Stimulated activated naive CD4-positive, alpha-beta T cell treated with Interleukin-2 at 50 U/mL for 16 hours (primary cell): ENCODE measurements around the gene CREB3L4.

Experiments used
- DNase-seq: peaks from one replicate; lab custom pipeline; 2025; lab: John Stamatoyannopoulos, UW

Gene CREB3L4

GRCh38 chr1:153936011-153936802 lies 31.5 kb upstream of the CREB3L4 start:
- DNase-seq: no peak

- DNase-seq: no peak
Observed at GRCh38 chr1:153937331-153937730, 30.4 kb upstream of the CREB3L4 start.

GRCh38 chr1:153938996-153939395 lies 28.7 kb upstream of the CREB3L4 start:
- no peak for DNase-seq

GRCh38 chr1:153939476-153939875 lies 28.2 kb upstream of the CREB3L4 start:
- no peak for DNase-seq

GRCh38 chr1:153940756-153941155 lies 26.9 kb upstream of the CREB3L4 start:
- no peak for DNase-seq

- DNase-seq: no peak
Observed at GRCh38 chr1:153941826-153942725, 25.6 kb upstream of the CREB3L4 start.

- no peak for DNase-seq
Observed at GRCh38 chr1:153942766-153943549, 24.7 kb upstream of the CREB3L4 start.

- no peak for DNase-seq
Observed at GRCh38 chr1:153944005-153944826, 23.5 kb upstream of the CREB3L4 start.

- no peak for DNase-seq
Observed at GRCh38 chr1:153944827-153945117, 22.9 kb upstream of the CREB3L4 start.

GRCh38 chr1:153945131-153945794 lies 22.4 kb upstream of the CREB3L4 start:
- peak; percentile 72 for DNase-seq

GRCh38 chr1:153945795-153946621 lies 21.7 kb upstream of the CREB3L4 start:
- DNase-seq: peak; percentile 67

GRCh38 chr1:153946622-153947241 lies 21.0 kb upstream of the CREB3L4 start, which contains the start of gene DENND4B:
Gene DENND4B (minus strand): TSS chr1:153946718. CDS start chr1:153944374, 2,344 bp downstream.
- DNase-seq: peak; percentile 70

GRCh38 chr1:153951183-153951582 lies 16.5 kb upstream of the CREB3L4 start:
- DNase-seq: no peak

GRCh38 chr1:153951801-153952200 lies 15.9 kb upstream of the CREB3L4 start:
- no peak for DNase-seq

- no peak for DNase-seq
Observed at GRCh38 chr1:153953859-153954365, 13.8 kb upstream of the CREB3L4 start.

- no peak for DNase-seq
Observed at GRCh38 chr1:153954826-153955225, 12.9 kb upstream of the CREB3L4 start.

GRCh38 chr1:153956997-153957715 lies 10.5 kb upstream of the CREB3L4 start:
- DNase-seq: no peak

GRCh38 chr1:153957744-153958110 lies 10.0 kb upstream of the CREB3L4 start:
- peak; percentile 34 for DNase-seq
